GM23248 (cell line): Measurements from ENCODE around the gene GRB10. TPM values are rescaled to one million over a fixed set of nuclear protein-coding genes. Genes with fewer than 3 reads are reported as not detected.
A peak's percentile ranks its signal among the peaks of the same experiment; 100 is the strongest.

Experiments
- DNase-seq: peaks from one replicate; pipeline ENCODE4 v3.0.0-alpha.2; 2015
- H2AFZ ChIP-seq: fragments of 200-600 bp; sonication (generic); 2 replicates; pipeline ENCODE4 v1.6.1; 2016; ENCODE audit warnings: antibody characterized with exemption
- H3F3A ChIP-seq: fragments of 200-600 bp; sonication (generic); 2 replicates; pipeline ENCODE4 v1.6.1; 2016; ENCODE audit warnings: mild to moderate bottlenecking, antibody characterized with exemption, mixed run types; ENCODE audit not compliant: insufficient read depth
- H3K27ac ChIP-seq: fragments of 200-600 bp; sonication (generic); 2 replicates; pipeline ENCODE4 v1.5.1; 2016; ENCODE audit warnings: mild to moderate bottlenecking
- H3K27me3 ChIP-seq: fragments of 200-600 bp; sonication (generic); replicated peaks from 2 replicates; pipeline ENCODE4 v1.6.1; 2016; ENCODE audit warnings: mild to moderate bottlenecking; ENCODE audit not compliant: insufficient read depth
- H3K36me3 ChIP-seq: fragments of 200-600 bp; sonication (generic); 2 replicates; pipeline ENCODE4 v1.6.1; 2016; ENCODE audit warnings: low read depth, mild to moderate bottlenecking
- H3K4me1 ChIP-seq: fragments of 200-600 bp; sonication (generic); 2 replicates; pipeline ENCODE4 v1.6.1; 2016; ENCODE audit warnings: mild to moderate bottlenecking; ENCODE audit not compliant: insufficient read depth
- H3K4me2 ChIP-seq: fragments of 200-600 bp; sonication (generic); one replicate; pipeline ENCODE4 v1.6.1; 2016; ENCODE audit warnings: mild to moderate bottlenecking; ENCODE audit not compliant: unreplicated experiment
- H3K4me3 ChIP-seq: fragments of 200-600 bp; sonication (generic); 2 replicates; pipeline ENCODE4 v1.5.1; 2016; ENCODE audit warnings: mild to moderate bottlenecking
- H3K79me2 ChIP-seq: fragments of 200-600 bp; sonication (generic); 2 replicates; pipeline ENCODE4 v1.6.1; 2016; ENCODE audit warnings: mild to moderate bottlenecking; ENCODE audit not compliant: insufficient read depth
- H3K9ac ChIP-seq: fragments of 200-600 bp; sonication (generic); 2 replicates; pipeline ENCODE4 v1.6.1; 2016; ENCODE audit warnings: mild to moderate bottlenecking
- H3K9me2 ChIP-seq: fragments of 200-600 bp; sonication (generic); 2 replicates; pipeline ENCODE4 v1.6.1; 2016; ENCODE audit warnings: mixed run types, mild to moderate bottlenecking, moderate library complexity; ENCODE audit not compliant: insufficient read depth
- H3K9me3 ChIP-seq: fragments of 200-600 bp; sonication (generic); one replicate; pipeline ENCODE4 v1.6.1; 2017; ENCODE audit warnings: low read depth
- H4K20me1 ChIP-seq: fragments of 200-600 bp; sonication (generic); 2 replicates; pipeline ENCODE4 v1.6.0; 2016; ENCODE audit not compliant: insufficient read depth
- EZH2 ChIP-seq: fragments of 200-600 bp; sonication (generic); IDR thresholded peaks from 2 replicates; pipeline ENCODE4 v1.6.1; 2018; ENCODE audit warnings: antibody characterized with exemption, mild to moderate bottlenecking; ENCODE audit not compliant: insufficient read depth, poor library complexity, severe bottlenecking
- EZH2phosphoT487 ChIP-seq: fragments of 200-600 bp; sonication (generic); IDR thresholded peaks from 2 replicates; pipeline ENCODE4 v1.6.1; 2018; ENCODE audit warnings: antibody characterized with exemption, moderate library complexity, mild to moderate bottlenecking, low read depth; ENCODE audit not compliant: insufficient read depth
- WGBS, 2 experiments: methylation state at CpG; one replicate each; pipeline ENCODE4 v1.1.6; 2015 to 2017; ENCODE audit warnings: low lambda C conversion rate in 2 of 2, low coverage in 1 of 2; ENCODE audit errors: missing lambda C conversion rate in 2 of 2; 5-methylcytosine and 5-hydroxymethylcytosine counted together
- in situ Hi-C: fragments of 300-500 bp; cut with MboI; formaldehyde crosslinking; loops from 2 replicates; pipeline ENCODE4 v1.15.0; 2020
- polyA plus RNA-seq: library from polyadenylated mRNA; unstranded; fragments of >200 nt; fragmentation: Nextera tagmentation; extraction: Ambion mirVana; gene quantifications from 2 replicates; pipeline ENCODE4 v1.2.1, GENCODE V29; 2016
- total RNA-seq: library from RNA; depleted of rRNA; stranded (reverse); fragments of >200 nt; shearing (Covaris generic); gene quantifications from 2 replicates; pipeline ENCODE4 v1.2.3, GENCODE V29; 2014

GRB10 gene
- total and polyA plus RNA-seq, 2 experiments from 2014 or later: 12.9 to 25.9 TPM

DNA sequence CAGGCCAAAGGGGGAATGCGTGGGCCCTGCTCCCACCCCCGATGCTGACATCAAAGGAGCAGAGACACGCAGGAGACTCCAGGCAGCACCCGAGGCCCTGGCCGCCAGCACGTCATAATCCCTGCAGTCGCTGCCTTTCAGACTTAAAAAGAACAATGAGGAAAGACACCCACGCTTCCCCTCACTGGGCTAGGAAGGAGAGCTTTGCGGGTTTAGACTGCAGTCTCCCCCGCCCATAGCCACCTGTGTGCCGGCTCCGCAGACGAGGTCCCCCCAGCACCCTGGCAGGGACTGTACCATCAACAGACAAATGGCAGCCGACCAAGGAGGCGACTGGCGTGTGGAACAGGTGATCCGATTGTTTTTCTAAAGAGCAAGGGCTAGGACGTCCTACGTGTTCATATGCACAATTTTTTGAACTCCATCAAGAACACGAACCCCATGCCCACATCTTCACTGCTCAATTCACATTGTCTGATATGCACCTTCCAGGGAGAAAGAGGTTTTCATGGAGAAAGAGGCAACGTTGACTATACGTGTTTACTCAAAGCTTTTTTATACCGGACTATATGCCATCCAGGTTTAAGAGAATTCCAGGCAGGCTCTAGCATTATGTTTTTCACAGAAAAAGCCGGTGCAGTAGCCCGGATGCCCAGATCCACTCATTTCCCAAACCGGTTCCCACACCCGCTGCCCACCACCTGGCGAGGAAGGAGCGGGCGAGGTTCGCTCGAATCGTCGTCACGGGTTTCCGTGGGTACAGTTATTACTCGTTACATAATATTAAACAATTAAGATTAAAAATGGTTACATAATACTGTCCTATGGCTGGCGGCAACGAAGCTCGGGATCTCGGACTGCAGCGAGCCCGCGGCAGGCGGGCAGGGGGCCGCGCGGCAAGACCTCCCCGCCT is 1.1 kb downstream of the GRB10 start:
- peak overlapping the region; percentile 74 for H3K4me3 ChIP-seq
- H3K36me3 ChIP-seq: no peaks in the 10 kb centered on the region
- no peak for DNase-seq
- H3K79me2 ChIP-seq: peaks cover 94% of the 10 kb centered on the region
- H3K9me3 ChIP-seq: no peaks in the 10 kb centered on the region
- H3K4me2 ChIP-seq: peak overlapping the region; percentile 47
- H3K9me2 ChIP-seq: no peaks in the 10 kb centered on the region
- no peak for TF ChIP-seq EZH2
- TF ChIP-seq EZH2phosphoT487: no peak
- H3F3A ChIP-seq: peaks cover 5% of the 10 kb centered on the region; the same call in 1 of the 2 replicates
- H3K9ac ChIP-seq: no peak overlapping the region
- H3K4me1 ChIP-seq: no peaks in the 10 kb centered on the region
- H3K27ac ChIP-seq: no peak overlapping the region
- peaks cover 13% of the 10 kb centered on the region; the same call in 1 of the 2 replicates for H4K20me1 ChIP-seq
- no peak overlapping the region for H2AFZ ChIP-seq
- 71 to 79% methylated on average over 43 to 49 of the region's 49 CpGs for WGBS, 2 experiments
- in situ Hi-C loops: no loop called here
- H3K27me3 ChIP-seq: no peaks in the 10 kb centered on the region

DNA sequence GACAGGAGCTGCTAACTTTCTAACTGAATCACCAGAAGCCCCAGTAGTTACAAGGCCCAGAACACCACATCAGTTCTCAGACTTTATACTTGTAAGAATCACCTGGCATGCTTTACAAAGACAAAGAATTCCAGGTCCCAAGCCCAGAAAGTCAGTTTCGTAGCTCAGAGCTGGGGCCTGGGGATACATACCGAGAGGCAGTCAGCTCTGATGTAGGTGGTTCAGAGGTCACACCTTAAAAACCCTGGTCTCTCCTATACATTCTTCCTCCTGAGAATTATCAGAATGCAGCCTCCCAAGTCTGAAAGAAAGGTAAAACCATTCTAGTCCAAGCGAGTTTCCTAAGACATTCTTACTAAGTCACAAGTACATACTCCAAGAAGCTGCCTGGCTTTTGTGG is 2.3 kb downstream of the GRB10 start:
- H2AFZ ChIP-seq: no peak overlapping the region
- in situ Hi-C loops: no loop called here
- peaks cover 5% of the 10 kb centered on the region; the same call in 1 of the 2 replicates for H3F3A ChIP-seq
- H3K36me3 ChIP-seq: no peaks in the 10 kb centered on the region
- H3K4me3 ChIP-seq: no peak overlapping the region
- TF ChIP-seq EZH2phosphoT487: no peak
- TF ChIP-seq EZH2: no peak
- H3K27me3 ChIP-seq: no peaks in the 10 kb centered on the region
- H3K9ac ChIP-seq: no peak overlapping the region
- H3K27ac ChIP-seq: no peak overlapping the region
- DNase-seq: no peak
- H3K4me1 ChIP-seq: no peaks in the 10 kb centered on the region
- WGBS, 2 experiments: 66 to 77% methylated on average over 3 of the region's 3 CpGs
- peaks cover 13% of the 10 kb centered on the region; the same call in 1 of the 2 replicates for H4K20me1 ChIP-seq
- H3K9me3 ChIP-seq: no peaks in the 10 kb centered on the region
- H3K4me2 ChIP-seq: no peak overlapping the region
- H3K9me2 ChIP-seq: no peaks in the 10 kb centered on the region
- H3K79me2 ChIP-seq: peaks cover 94% of the 10 kb centered on the region

- peaks cover 15% of the 10 kb centered on the region; the same call in 1 of the 2 replicates for H4K20me1 ChIP-seq
- peaks cover 5% of the 10 kb centered on the region; the same call in 1 of the 2 replicates for H3F3A ChIP-seq
- in situ Hi-C loops: no loop called here
- H3K9ac ChIP-seq: no peak overlapping the region
- H3K4me2 ChIP-seq: no peak overlapping the region
- H3K4me3 ChIP-seq: no peak overlapping the region
- no peaks in the 10 kb centered on the region for H3K9me3 ChIP-seq
- H3K36me3 ChIP-seq: no peaks in the 10 kb centered on the region
- no peak overlapping the region for H2AFZ ChIP-seq
- 96 to 98% methylated on average over 3 of the region's 3 CpGs for WGBS, 2 experiments
- H3K9me2 ChIP-seq: no peaks in the 10 kb centered on the region
- no peak for DNase-seq
- H3K27me3 ChIP-seq: no peaks in the 10 kb centered on the region
- peaks cover 94% of the 10 kb centered on the region for H3K79me2 ChIP-seq
- no peaks in the 10 kb centered on the region for H3K4me1 ChIP-seq
- no peak for TF ChIP-seq EZH2phosphoT487
- no peak for TF ChIP-seq EZH2
- no peak overlapping the region for H3K27ac ChIP-seq
Observed at GRCh38 chr7:50779427-50779826, 3.3 kb downstream of the GRB10 start.

GRCh38 chr7:50778189-50778588 is 4.5 kb downstream of the GRB10 start:
- no peaks in the 10 kb centered on the region for H3F3A ChIP-seq
- H3K9me2 ChIP-seq: no peaks in the 10 kb centered on the region
- H3K4me3 ChIP-seq: no peak overlapping the region
- no peaks in the 10 kb centered on the region for H3K27me3 ChIP-seq
- H2AFZ ChIP-seq: no peak overlapping the region
- no peaks in the 10 kb centered on the region for H3K4me1 ChIP-seq
- H4K20me1 ChIP-seq: peaks cover 18% of the 10 kb centered on the region; the same call in 1 of the 2 replicates
- no peaks in the 10 kb centered on the region for H3K9me3 ChIP-seq
- in situ Hi-C loops: no loop called here
- no peak overlapping the region for H3K4me2 ChIP-seq
- TF ChIP-seq EZH2phosphoT487: no peak
- TF ChIP-seq EZH2: no peak
- H3K9ac ChIP-seq: no peak overlapping the region
- no peak for DNase-seq
- no peaks in the 10 kb centered on the region for H3K36me3 ChIP-seq
- H3K79me2 ChIP-seq: peaks cover 93% of the 10 kb centered on the region
- H3K27ac ChIP-seq: no peak overlapping the region
